PFSK-1 (cell line): Measurements from ENCODE around the gene SEMA4D.

Source experiments
- FOXP2 ChIP-seq: optimal IDR thresholded peaks from 2 replicates; pipeline ENCODE3; 2011; ENCODE audit warnings: borderline replicate concordance, control low read depth, inconsistent platforms; ENCODE audit not compliant: insufficient read depth; ENCODE audit errors: extremely low read length, extremely low read depth
- POLR2AphosphoS5 ChIP-seq: IDR thresholded peaks from 2 replicates; pipeline ENCODE4 v1.6.1; 2012; ENCODE audit warnings: low read depth, mild to moderate bottlenecking, control low read depth, low read length, moderate library complexity
- REST ChIP-seq, 2 experiments: IDR thresholded peaks; 2 replicates each; pipeline versions ENCODE4 v1.6.1 to v1.8.0; 2011 to 2012; ENCODE audit warnings: low read depth in 2 of 2, low read length in 2 of 2, control low read depth in 1 of 2, inconsistent platforms in 1 of 2, mild to moderate bottlenecking in 1 of 2, moderate library complexity in 1 of 2; ENCODE audit not compliant: insufficient read depth in 1 of 2
- SIN3A ChIP-seq: IDR thresholded peaks from 2 replicates; pipeline ENCODE4 v1.6.1; 2012; ENCODE audit warnings: mild to moderate bottlenecking, low read length, moderate library complexity, borderline replicate concordance; ENCODE audit not compliant: insufficient read depth
- TAF1 ChIP-seq: IDR thresholded peaks from 2 replicates; pipeline ENCODE4 v1.6.1; 2012; ENCODE audit warnings: low read length, control low read depth, borderline replicate concordance; ENCODE audit not compliant: insufficient read depth

The SEMA4D gene

GRCh38 chr9:89440548-89440947, 57.4 kb downstream of the SEMA4D start:
- TF ChIP-seq SIN3A (no peak), FOXP2 (no peak), REST (IDR thresholded peaks at IDR 0.05; ENCODE audit: insufficient read depth in 1 of 2, low read depth in 2 of 2, low read length in 2 of 2) (no peak), TAF1 (no peak)

- no peak for TF ChIP-seq REST (IDR thresholded peaks at IDR 0.05; ENCODE audit: insufficient read depth in 1 of 2, low read depth in 2 of 2, low read length in 2 of 2)
- no peak for TF ChIP-seq POLR2AphosphoS5
- no peak for TF ChIP-seq TAF1
- TF ChIP-seq SIN3A, result no peak
- no peak for TF ChIP-seq FOXP2
Measured at GRCh38 chr9:89440046-89440445, 57.9 kb downstream of the SEMA4D start.

- TF ChIP-seq TAF1 (no peak), POLR2AphosphoS5 (no peak), SIN3A (no peak), FOXP2 (no peak), REST (IDR thresholded peaks at IDR 0.05; ENCODE audit: insufficient read depth in 1 of 2, low read depth in 2 of 2, low read length in 2 of 2) (no peak)
Measured at GRCh38 chr9:89439571-89439970, 58.3 kb downstream of the SEMA4D start.

GRCh38 chr9:89438194-89438593, 59.7 kb downstream of the SEMA4D start:
- TF ChIP-seq POLR2AphosphoS5, result no peak
- TF ChIP-seq TAF1, result no peak
- TF ChIP-seq SIN3A, result no peak
- no peak for TF ChIP-seq FOXP2
- TF ChIP-seq REST (IDR thresholded peaks at IDR 0.05; ENCODE audit: insufficient read depth in 1 of 2, low read depth in 2 of 2, low read length in 2 of 2), result no peak

- TF ChIP-seq POLR2AphosphoS5 (no peak), TAF1 (no peak)
Measured at GRCh38 chr9:89437772-89438171, 60.1 kb downstream of the SEMA4D start.
